Astrocyte (in vitro differentiated cells and primary cell): Measurements from ENCODE around the gene SEMA6A.

ENCODE experiments used
- CTCF ChIP-seq: IDR thresholded peaks from 2 replicates; pipeline ENCODE4 v1.5.1; 2011; ENCODE audit warnings: low read depth, mild to moderate bottlenecking, inconsistent platforms, low read length, moderate library complexity; ENCODE audit not compliant: insufficient read depth
- EZH2 ChIP-seq: IDR thresholded peaks from 2 replicates; pipeline ENCODE4 v1.6.1; 2012; ENCODE audit warnings: mild to moderate bottlenecking, low read length, inconsistent platforms; ENCODE audit not compliant: insufficient read depth

- TF ChIP-seq CTCF (no peak), EZH2 (no peak)
Observed at GRCh38 chr5:116495786-116496357, 78.8 kb downstream of the SEMA6A start.
